ENCODE results near the gene HSD3B7.

Gene HSD3B7

DNA sequence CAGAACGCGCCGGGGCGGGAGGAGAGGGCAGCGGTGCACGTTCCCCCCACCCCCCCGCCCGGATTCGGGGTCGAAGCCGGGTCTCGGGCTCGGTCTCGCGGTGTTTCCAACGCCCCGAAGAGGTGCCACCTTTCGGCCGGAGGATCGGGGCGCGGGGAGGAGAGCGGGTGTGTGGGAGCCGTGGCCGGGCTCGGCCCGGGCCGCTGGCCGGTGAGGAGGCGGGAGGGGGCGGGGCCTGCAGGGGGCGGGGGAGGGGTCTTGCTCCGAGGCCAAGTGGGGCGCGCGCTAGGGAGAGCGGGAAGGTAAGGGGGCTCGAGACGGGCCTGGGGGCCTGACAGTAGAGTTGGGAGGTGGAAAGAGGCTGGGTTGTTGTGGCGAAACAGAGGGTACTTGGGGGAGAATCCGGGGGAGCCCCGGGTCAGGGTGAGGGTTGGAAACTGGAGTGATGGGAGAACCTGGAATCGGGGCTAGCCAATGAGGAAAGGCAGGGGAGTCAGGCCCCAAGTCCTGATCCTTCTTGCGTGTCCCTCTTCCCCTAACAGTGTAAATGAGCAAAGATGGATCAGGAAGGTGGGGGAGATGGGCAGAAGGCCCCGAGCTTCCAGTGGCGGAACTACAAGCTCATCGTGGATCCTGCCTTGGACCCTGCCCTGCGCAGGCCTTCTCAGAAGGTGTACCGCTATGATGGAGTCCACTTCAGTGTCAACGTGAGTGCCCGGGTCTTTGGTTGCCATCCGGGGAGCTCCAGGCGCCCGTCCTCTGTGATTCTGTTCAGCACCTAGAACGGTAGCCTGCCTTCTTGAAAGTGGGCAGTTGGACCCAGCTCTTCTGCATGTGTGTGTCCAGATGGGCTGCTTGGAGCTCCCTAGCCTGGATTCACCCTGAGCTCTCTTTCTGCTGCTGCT, 26.6 kb upstream of the HSD3B7 start:
- TF ChIP-seq, protein P1, sequence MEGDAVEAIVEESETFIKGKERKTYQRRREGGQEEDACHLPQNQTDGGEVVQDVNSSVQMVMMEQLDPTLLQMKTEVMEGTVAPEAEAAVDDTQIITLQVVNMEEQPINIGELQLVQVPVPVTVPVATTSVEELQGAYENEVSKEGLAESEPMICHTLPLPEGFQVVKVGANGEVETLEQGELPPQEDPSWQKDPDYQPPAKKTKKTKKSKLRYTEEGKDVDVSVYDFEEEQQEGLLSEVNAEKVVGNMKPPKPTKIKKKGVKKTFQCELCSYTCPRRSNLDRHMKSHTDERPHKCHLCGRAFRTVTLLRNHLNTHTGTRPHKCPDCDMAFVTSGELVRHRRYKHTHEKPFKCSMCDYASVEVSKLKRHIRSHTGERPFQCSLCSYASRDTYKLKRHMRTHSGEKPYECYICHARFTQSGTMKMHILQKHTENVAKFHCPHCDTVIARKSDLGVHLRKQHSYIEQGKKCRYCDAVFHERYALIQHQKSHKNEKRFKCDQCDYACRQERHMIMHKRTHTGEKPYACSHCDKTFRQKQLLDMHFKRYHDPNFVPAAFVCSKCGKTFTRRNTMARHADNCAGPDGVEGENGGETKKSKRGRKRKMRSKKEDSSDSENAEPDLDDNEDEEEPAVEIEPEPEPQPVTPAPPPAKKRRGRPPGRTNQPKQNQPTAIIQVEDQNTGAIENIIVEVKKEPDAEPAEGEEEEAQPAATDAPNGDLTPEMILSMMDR (conservative IDR thresholded peaks at IDR 0.05; ENCODE audit: low read depth, low read length), result no peak
- DNase-seq (ENCODE audit: low read depth), result peak; percentile 49
- peak overlapping the region; percentile 88 for H3K4me3 ChIP-seq (ENCODE audit: low read depth, low read length)

DNA sequence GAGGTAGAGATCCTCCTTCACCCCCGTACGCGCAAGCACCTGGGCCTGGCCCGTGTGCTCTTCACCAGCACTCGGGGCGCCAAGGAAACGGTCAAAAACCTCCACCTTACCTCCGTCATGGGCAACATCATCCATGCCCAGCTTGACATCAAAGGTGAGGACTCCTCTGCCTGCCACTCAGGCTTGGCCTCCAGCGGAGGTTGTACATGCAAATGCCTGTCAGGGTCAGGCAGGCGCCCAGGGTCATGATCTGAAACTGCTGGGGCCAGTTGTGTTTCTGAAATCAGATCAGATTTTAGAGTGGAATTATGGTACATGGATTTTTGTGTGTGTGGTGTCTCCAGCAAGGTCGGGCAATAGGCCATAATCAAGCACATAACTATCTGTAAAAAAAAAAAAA, 23.6 kb upstream of the HSD3B7 start:
- no peak for DNase-seq (ENCODE audit: low read depth)
- TF ChIP-seq, protein P1 (conservative IDR thresholded peaks at IDR 0.05; ENCODE audit: low read depth, low read length), result no peak
- H3K4me3 ChIP-seq (ENCODE audit: low read depth, low read length), result no peak overlapping the region

- no peak overlapping the region for H3K4me3 ChIP-seq (ENCODE audit: low read depth, low read length)
- TF ChIP-seq, protein P1 (conservative IDR thresholded peaks at IDR 0.05; ENCODE audit: low read depth, low read length), result no peak
- no peak for DNase-seq (ENCODE audit: low read depth)
These were observed 21.0 kb upstream of the HSD3B7 start for GRCh38 chr16:30963925-30964511.

DNA sequence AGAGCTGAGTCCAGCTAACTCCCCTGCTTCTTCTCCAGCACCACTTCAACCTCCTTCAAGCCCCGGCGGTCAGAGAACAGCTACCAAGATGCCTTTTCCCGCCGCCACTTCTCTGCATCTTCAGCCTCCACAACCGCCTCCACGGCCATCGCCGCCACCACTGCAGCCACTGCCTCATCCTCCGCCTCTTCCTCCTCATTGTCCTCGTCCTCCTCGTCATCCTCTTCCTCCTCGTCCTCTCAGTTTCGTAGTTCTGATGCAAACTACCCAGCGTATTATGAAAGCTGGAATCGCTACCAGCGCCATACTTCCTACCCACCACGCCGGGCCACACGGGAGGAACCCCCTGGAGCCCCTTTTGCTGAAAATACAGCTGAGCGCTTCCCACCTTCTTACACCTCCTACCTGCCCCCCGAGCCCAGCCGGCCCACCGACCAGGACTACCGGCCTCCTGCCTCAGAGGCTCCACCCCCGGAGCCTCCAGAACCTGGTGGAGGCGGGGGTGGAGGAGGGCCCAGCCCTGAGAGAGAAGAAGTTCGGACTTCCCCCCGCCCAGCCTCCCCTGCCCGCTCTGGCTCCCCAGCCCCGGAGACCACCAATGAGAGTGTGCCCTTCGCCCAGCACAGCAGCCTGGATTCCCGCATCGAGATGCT, 20.3 kb upstream of the HSD3B7 start:
- H3K4me3 ChIP-seq (ENCODE audit: low read depth, low read length), result no peak overlapping the region
- TF ChIP-seq, protein P1 (conservative IDR thresholded peaks at IDR 0.05; ENCODE audit: low read depth, low read length), result no peak
- DNase-seq (ENCODE audit: low read depth), result no peak

DNA sequence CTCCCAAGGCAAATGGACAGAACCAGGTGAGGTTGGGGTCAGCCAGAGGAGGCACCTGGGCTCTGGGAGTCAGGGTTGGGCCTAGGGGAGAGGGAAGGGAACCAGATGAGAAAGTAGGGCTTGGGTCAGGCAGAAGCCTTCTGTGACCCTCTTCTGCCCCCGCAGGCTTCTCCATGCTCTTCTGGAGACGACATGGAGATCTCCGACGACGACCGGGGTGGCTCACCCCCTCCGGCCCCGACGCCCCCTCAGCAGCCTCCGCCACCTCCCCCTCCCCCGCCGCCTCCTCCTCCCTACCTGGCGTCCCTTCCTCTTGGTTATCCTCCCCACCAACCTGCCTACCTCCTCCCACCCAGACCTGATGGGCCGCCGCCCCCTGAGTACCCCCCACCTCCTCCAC, 19.6 kb upstream of the HSD3B7 start:
- DNase-seq (ENCODE audit: low read depth), result no peak
- TF ChIP-seq, protein P1 (conservative IDR thresholded peaks at IDR 0.05; ENCODE audit: low read depth, low read length), result no peak
- H3K4me3 ChIP-seq (ENCODE audit: low read depth, low read length), result no peak overlapping the region

DNA sequence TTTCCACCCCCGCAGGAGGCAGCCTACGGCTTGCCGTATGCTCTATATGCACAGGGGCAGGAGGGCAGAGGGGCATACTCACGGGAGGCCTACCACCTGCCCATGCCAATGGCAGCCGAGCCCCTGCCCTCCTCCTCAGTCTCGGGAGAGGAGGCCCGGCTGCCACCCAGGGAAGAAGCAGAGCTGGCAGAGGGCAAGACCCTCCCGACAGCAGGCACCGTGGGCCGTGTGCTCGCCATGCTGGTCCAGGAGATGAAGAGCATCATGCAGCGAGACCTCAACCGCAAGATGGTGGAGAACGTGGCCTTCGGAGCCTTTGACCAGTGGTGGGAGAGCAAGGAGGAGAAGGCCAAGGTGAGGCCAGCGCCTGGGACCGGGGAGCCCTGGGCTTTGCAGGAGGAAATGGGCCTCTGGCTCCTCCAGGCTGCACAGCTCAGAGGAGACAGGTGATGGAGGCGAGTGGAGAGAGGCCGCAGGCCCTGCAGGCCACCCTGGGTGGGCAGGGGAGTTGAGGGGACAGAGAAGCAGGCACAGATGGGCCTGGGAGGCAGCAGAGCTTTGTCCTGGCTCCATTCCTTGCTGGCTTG, 18.9 kb upstream of the HSD3B7 start:
- no peak for DNase-seq (ENCODE audit: low read depth)
- TF ChIP-seq, protein P1 (conservative IDR thresholded peaks at IDR 0.05; ENCODE audit: low read depth, low read length), result no peak

More for the DNA sequence above, 18.9 kb upstream of the HSD3B7 start:
- no peak overlapping the region for H3K4me3 ChIP-seq (ENCODE audit: low read depth, low read length)
